Measurements from ENCODE around the gene EPS8. TPM values are rescaled to one million over a fixed set of nuclear protein-coding genes. Genes with fewer than 3 reads are reported as not detected.

Gene EPS8
- total and polyA plus RNA-seq, 2 donors (not counting 1 experiment from before 2014, with no cell fraction given), result 0.76 to 0.96 TPM

DNA sequence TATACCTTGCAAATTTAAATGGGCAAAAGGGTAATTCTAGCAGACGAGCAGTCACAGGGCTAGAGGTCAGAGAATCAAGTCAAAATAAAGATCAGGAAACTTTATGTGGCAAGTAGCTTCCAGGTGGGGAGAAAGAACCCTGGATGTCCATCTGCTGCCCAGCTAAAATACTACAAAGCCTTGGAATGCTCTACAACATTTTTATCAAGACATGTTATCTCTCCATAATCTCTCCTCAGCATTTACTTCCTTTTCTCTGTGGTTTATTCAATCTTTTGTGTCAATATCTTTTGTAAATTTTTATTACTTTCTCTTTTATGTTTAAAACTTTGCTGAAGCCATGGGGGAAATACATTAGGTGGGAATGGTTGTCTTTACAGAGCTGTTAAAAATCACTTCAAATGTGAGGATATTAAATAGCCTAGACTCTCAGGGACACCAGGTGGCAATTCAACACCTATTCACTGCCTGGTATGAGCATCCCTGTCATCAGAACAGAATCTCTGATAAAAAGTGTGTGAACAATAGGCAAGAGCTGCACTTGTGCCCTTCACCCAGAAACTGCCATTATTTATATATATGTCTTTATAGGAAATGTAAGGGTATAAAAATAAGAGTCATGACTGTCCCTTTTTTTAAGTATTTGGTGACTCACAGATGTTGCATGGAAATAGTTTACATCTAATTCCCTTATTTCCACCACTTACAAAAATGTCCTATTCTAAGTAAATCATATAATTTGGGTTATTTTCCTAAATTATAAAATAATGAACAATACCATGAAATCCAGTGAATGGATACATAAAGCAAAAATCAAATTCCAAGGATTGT lies 152.9 kb downstream of the EPS8 start:
- POLR2A ChIA-PET, result no interaction called here
- intact Hi-C loops (cut with micrococcal nuclease), result no loop called here
- H3K4me3 ChIP-seq (ENCODE audit: control extremely low read depth in 1 of 5, extremely low read depth in 1 of 5, insufficient read depth in 1 of 5, low read depth in 2 of 5, low read length in 4 of 5), result no peak overlapping the region
- no peak overlapping the region for H2AFZ ChIP-seq (ENCODE audit: insufficient read depth, low read depth, low read length, poor library complexity, severe bottlenecking)
- no peaks in the 10 kb centered on the region for H3K79me2 ChIP-seq (ENCODE audit: control insufficient read depth, insufficient read depth, low read length)
- no peaks in the 10 kb centered on the region for H3K4me1 ChIP-seq (ENCODE audit: control insufficient read depth in 2 of 2, insufficient read depth in 2 of 2, low read length in 2 of 2)
- no peaks in the 10 kb centered on the region for H3K4me1 Mint-ChIP-seq
- H3K9ac ChIP-seq (ENCODE audit: low read length), result no peak overlapping the region
- H3K27ac ChIP-seq (ENCODE audit: low read length in 2 of 2), result no peak overlapping the region
- WGBS (ENCODE audit: insufficient coverage), result 100% methylated on average over 1 of the region's 1 CpG
- CTCF ChIA-PET, result no interaction called here
- no peak overlapping the region for H3K4me2 ChIP-seq (replicated peaks; ENCODE audit: low read depth, low read length, poor library complexity, severe bottlenecking)
- no peaks in the 10 kb centered on the region for H3K9me3 Mint-ChIP-seq (ENCODE audit: insufficient read depth)
- no peaks in the 10 kb centered on the region for H3K9me3 ChIP-seq (ENCODE audit: control extremely low read depth in 1 of 3, control insufficient read depth in 2 of 3, insufficient read depth in 1 of 3, low read length in 2 of 3)
- H3K27ac Mint-ChIP-seq, result no peak overlapping the region
- DNase-seq (no peak), ATAC-seq (ENCODE audit: low read depth) (no peak)
- no peaks in the 10 kb centered on the region for H3K27me3 Mint-ChIP-seq
- TF ChIP-seq, protein P1, sequence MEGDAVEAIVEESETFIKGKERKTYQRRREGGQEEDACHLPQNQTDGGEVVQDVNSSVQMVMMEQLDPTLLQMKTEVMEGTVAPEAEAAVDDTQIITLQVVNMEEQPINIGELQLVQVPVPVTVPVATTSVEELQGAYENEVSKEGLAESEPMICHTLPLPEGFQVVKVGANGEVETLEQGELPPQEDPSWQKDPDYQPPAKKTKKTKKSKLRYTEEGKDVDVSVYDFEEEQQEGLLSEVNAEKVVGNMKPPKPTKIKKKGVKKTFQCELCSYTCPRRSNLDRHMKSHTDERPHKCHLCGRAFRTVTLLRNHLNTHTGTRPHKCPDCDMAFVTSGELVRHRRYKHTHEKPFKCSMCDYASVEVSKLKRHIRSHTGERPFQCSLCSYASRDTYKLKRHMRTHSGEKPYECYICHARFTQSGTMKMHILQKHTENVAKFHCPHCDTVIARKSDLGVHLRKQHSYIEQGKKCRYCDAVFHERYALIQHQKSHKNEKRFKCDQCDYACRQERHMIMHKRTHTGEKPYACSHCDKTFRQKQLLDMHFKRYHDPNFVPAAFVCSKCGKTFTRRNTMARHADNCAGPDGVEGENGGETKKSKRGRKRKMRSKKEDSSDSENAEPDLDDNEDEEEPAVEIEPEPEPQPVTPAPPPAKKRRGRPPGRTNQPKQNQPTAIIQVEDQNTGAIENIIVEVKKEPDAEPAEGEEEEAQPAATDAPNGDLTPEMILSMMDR (IDR thresholded peaks at IDR 0.05), result no peak
- TF ChIP-seq EZH2 (IDR thresholded peaks at IDR 0.05; ENCODE audit: borderline replicate concordance, insufficient read depth, low read depth, low read length, poor library complexity, severe bottlenecking), result no peak
- H4K20me1 ChIP-seq (ENCODE audit: control insufficient read depth, insufficient read depth, low read length, poor library complexity, severe bottlenecking), result no peaks in the 10 kb centered on the region
- H3K27me3 ChIP-seq (replicated peaks in 1 of 4; ENCODE audit: control extremely low read depth in 1 of 4, control insufficient read depth in 3 of 4, insufficient read depth in 4 of 4, low read length in 3 of 4), result no peaks in the 10 kb centered on the region
- H3K4me3 Mint-ChIP-seq, result no peak overlapping the region
- no peaks in the 10 kb centered on the region for H3K36me3 ChIP-seq (replicated peaks in 1 of 2; ENCODE audit: control extremely low read depth in 1 of 2, control insufficient read depth in 1 of 2, extremely low read depth in 1 of 2, insufficient read depth in 2 of 2, low read length in 1 of 2)

DNA sequence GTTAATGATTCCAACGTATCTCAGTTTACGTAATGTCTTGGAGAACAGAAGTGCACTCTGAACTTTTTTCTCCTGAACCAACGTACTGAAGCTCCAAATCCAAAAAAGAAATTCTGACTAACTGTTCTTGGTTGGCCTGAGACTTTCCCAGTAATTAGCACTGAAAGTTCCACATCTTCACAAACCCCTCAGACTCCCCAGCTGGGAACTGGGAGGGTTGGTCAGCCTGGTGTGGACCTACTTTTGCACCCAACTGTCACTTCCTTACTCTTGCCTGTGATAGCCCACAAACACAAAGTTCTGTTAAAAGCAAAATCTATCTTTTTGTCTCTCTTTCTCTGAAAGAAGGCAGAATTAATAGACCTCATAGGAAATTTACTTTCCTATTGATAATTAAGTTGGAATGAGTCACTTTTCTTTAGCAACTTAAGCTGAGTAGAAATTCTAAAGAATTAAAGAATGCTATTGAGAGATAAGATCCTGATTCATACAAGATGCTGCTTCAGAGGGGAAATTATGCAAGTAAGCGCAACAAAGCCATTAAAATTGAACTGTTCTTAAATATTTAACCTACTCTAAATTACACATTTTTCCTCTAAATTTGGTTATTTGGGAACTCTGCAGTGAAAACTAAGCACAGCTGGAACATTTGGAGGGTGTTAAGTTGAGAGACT lies 155.0 kb downstream of the EPS8 start:
- 79% methylated on average over 2 of the region's 4 CpGs for WGBS (ENCODE audit: insufficient coverage)
- Histone ChIP-seq H3K36me3 (replicated peaks in 1 of 2; ENCODE audit: control extremely low read depth in 1 of 2, control insufficient read depth in 1 of 2, extremely low read depth in 1 of 2, insufficient read depth in 2 of 2, low read length in 1 of 2) (no peaks in the 10 kb centered on the region), H2AFZ (ENCODE audit: insufficient read depth, low read depth, low read length, poor library complexity, severe bottlenecking) (no peak overlapping the region), H3K4me3 (ENCODE audit: control extremely low read depth in 1 of 5, extremely low read depth in 1 of 5, insufficient read depth in 1 of 5, low read depth in 2 of 5, low read length in 4 of 5) (no peak overlapping the region), H3K4me1 (ENCODE audit: control insufficient read depth in 2 of 2, insufficient read depth in 2 of 2, low read length in 2 of 2) (no peaks in the 10 kb centered on the region), H3K79me2 (ENCODE audit: control insufficient read depth, insufficient read depth, low read length) (no peaks in the 10 kb centered on the region), H3K9me3 (ENCODE audit: control extremely low read depth in 1 of 3, control insufficient read depth in 2 of 3, insufficient read depth in 1 of 3, low read length in 2 of 3) (no peaks in the 10 kb centered on the region), H3K9ac (ENCODE audit: low read length) (no peak overlapping the region), H4K20me1 (ENCODE audit: control insufficient read depth, insufficient read depth, low read length, poor library complexity, severe bottlenecking) (no peaks in the 10 kb centered on the region), H3K27ac (ENCODE audit: low read length in 2 of 2) (no peak overlapping the region), H3K4me2 (replicated peaks; ENCODE audit: low read depth, low read length, poor library complexity, severe bottlenecking) (no peak overlapping the region), H3K27me3 (replicated peaks in 1 of 4; ENCODE audit: control extremely low read depth in 1 of 4, control insufficient read depth in 3 of 4, insufficient read depth in 4 of 4, low read length in 3 of 4) (no peaks in the 10 kb centered on the region)
- POLR2A ChIA-PET, result no interaction called here
- no peaks in the 10 kb centered on the region for H3K27me3 Mint-ChIP-seq
- no peaks in the 10 kb centered on the region for H3K9me3 Mint-ChIP-seq (ENCODE audit: insufficient read depth)
- intact Hi-C loops (cut with micrococcal nuclease), result no loop called here
- TF ChIP-seq, protein P1 (IDR thresholded peaks at IDR 0.05), result no peak
- TF ChIP-seq EZH2 (IDR thresholded peaks at IDR 0.05; ENCODE audit: borderline replicate concordance, insufficient read depth, low read depth, low read length, poor library complexity, severe bottlenecking), result no peak
- no peak for DNase-seq
- H3K4me1 Mint-ChIP-seq, result no peaks in the 10 kb centered on the region
- H3K4me3 Mint-ChIP-seq, result no peak overlapping the region
- CTCF ChIA-PET, result no interaction called here
- H3K27ac Mint-ChIP-seq, result no peak overlapping the region
- ATAC-seq (ENCODE audit: low read depth), result no peak
